Retinal pigment epithelial cell (primary cell): Measurements from ENCODE around the gene CPM.
"Not testable (repeated sequence)": the region's sequence is repeated elsewhere in the genome, so short reads cannot be mapped to it uniquely, and the experiment has no call there.

Experiments used
- DNase-seq: peaks from one replicate; pipeline ENCODE4 v3.0.0-alpha.2; 2010; ENCODE audit warnings: low read depth
- H3K4me3 ChIP-seq: 2 replicates; pipeline ENCODE4 v1.5.1; 2011; ENCODE audit warnings: mild to moderate bottlenecking, low read length, control low read depth, moderate library complexity
- TF ChIP-seq, protein P1 (sequence below): conservative IDR thresholded peaks from 2 replicates; pipeline ENCODE4 v1.5.1; 2011; ENCODE audit warnings: low read depth, low read length, control low read depth, inconsistent platforms

CPM gene

DNA sequence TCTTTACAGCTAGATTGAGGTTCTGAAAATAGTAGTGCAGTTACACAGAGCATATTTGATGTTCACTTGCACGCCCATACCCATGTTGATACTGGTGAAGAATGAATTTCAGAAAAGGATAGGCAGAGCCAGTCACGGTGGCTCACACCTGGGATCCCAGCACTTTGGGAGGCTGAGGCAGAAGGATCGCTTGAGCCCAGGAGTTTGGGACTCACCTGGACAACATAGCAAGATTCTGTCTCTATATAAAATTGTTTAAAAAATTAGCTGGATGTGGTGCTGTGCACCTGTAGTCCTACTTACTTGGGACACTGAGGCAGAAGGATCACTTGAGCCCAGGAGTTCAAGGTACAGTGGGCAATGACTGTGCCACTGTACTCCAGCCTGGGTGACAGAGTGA, 68.4 kb downstream of the CPM start:
- no peak overlapping the region for H3K4me3 ChIP-seq
- TF ChIP-seq, protein P1, sequence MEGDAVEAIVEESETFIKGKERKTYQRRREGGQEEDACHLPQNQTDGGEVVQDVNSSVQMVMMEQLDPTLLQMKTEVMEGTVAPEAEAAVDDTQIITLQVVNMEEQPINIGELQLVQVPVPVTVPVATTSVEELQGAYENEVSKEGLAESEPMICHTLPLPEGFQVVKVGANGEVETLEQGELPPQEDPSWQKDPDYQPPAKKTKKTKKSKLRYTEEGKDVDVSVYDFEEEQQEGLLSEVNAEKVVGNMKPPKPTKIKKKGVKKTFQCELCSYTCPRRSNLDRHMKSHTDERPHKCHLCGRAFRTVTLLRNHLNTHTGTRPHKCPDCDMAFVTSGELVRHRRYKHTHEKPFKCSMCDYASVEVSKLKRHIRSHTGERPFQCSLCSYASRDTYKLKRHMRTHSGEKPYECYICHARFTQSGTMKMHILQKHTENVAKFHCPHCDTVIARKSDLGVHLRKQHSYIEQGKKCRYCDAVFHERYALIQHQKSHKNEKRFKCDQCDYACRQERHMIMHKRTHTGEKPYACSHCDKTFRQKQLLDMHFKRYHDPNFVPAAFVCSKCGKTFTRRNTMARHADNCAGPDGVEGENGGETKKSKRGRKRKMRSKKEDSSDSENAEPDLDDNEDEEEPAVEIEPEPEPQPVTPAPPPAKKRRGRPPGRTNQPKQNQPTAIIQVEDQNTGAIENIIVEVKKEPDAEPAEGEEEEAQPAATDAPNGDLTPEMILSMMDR, result no peak
- no peak for DNase-seq

DNA sequence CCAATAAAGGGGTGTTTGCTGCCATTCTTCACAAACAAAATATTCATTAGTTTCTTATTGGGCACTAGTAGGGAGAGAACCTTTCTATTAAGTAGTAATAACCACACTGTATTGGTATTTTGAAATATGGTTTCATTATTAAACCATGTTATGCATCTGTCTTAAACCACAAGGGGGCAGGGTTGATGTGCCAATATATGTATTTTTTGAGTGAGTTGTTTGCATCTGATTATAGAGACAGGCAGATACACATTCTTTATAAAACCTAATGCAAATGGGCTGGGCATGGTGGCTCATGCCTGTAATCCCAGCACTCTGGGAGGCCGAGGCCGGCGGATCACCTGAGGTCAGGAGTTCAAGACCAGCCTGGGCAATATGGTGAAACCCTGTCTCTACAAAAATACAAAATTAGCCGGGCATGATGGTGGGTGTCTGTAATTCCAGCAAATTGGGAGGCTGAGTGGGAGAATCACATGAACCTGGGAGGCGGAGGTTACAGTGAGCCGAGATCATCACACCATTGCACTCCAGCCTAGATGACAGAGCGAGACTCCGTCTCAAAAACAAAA, 69.0 kb downstream of the CPM start:
- not testable (repeated sequence) for H3K4me3 ChIP-seq
- peak; percentile 26 for DNase-seq
- TF ChIP-seq, protein P1, result peak; percentile 63

DNA sequence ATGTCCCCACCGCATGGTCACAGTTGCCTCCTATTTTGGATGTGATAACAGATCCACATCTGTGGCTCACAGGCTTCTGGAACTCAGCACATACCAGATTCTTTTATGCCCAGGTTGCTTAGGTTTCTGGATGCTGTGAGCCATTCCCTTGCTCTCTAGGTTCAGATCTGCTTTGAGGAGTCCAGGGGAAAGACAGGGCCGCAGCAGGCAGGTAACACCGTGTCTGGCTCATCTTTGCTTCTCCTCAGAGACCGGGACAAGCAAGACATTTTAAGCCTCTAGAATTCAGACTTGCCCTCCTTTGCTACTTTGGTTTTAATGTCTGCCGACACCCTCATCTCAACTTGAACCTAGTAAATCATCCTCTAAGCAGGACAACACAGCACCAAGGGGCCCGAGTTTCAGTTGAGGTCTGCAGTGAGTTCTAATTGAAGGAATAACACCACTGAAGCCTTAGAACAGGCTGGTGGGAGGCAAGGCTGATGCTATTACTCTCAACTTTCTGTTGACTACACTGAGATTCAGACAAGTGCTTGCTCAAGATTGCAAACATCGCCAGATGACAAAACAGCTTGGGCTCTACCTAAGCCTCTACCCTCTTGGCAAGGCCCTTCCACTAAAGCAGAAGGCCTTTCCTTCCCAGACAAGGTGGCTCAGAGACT, 69.7 kb downstream of the CPM start:
- H3K4me3 ChIP-seq, result no peak overlapping the region
- DNase-seq, result no peak
- TF ChIP-seq, protein P1, result no peak

DNA sequence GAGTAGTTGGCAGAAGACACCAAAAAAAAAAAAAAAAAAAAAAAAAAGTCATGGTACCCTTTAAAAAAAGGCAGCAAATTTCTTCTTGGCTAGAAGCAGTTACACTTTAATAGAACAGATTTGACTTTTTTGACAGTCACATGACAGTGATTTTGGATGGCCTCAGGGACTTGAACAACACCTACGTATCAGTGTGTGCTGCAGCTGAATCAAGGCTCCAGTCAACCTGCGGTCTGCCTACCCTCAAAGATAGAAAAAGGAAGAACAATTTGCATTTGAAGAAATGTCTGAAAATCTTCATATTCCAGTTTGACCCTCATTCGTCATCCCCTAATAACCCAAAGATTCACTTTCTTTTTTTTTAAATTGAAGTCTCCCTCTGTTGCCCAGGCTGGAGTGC, 71.1 kb downstream of the CPM start:
- TF ChIP-seq, protein P1, result no peak
- H3K4me3 ChIP-seq, result no peak overlapping the region
- DNase-seq, result no peak

DNA sequence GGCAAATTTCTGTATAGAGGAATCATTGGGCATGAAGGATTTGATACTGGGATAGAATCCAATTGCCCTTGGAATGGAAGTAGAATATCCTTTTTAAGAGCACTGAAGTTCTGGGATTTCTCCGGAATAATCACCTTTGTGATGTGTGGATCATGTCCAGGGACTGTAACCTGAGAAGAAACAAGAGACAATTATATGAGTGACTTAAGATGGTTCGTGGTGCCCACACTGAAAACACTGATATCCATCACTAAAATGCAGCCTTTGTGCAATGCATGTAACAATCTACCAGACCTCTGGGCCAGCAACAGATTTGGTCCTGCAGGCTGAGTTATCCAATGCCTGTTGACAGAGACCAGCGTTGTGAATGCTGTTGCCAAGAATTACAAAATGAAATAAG, 76.5 kb downstream of the CPM start:
- DNase-seq, result no peak
- H3K4me3 ChIP-seq, result no peak overlapping the region
- TF ChIP-seq, protein P1, result no peak

DNA sequence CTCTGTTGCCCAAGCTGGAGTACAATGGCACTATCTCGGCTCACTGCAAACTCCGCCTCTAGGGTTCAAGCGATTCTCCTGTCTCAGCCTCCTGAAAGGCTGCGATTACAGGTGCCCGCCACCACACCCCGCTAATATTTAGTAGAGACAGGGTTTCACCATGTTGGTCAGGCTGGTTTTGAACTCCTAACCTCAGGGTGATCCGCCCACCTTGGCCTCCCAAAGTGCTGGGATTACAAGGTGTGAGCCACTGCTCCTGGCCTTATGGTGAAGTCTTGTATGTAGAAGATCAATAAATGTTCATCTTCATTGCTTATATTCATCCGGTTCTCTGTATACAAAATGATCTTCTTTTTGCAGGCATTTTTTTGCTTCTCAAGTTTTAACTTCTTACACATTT, 77.2 kb downstream of the CPM start:
- no peak overlapping the region for H3K4me3 ChIP-seq
- TF ChIP-seq, protein P1, result no peak

DNA sequence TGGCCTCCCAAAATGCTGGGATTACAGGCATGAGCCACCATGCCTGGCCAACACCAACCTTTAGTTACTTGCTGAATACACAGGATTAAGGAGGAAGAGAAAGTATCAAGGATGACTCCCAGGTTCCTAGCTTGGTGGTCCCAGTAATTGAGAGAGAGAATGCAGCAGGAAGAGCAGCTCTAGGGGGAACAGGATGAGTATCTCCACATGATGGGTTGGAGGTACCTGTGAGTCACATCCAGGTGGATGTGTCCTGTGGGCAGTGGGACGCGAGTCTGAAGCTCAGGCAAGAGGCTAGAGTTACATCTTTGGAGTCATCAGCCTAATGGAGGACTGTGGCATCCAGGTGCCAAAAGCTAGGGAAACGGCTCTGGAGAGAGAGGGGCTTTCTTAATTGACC, 77.9 kb downstream of the CPM start:
- TF ChIP-seq, protein P1, result no peak
- no peak overlapping the region for H3K4me3 ChIP-seq
- no peak for DNase-seq

More for the DNA sequence above, 77.2 kb downstream of the CPM start:
- DNase-seq, result no peak
